Activated CD4-positive, alpha-beta T cell treated with anti-CD3 and anti-CD28 coated beads, Interleukin-2, amount 50 U/mL, for 1 hour (primary cell): ENCODE data around the gene DENND1A.

ENCODE experiments used
- DNase-seq: peaks from one replicate; pipeline ENCODE4 v3.0.0-alpha.2; 2020

Gene DENND1A

GRCh38 chr9:123480096-123480495 is 449.8 kb downstream of the DENND1A start:
- no peak for DNase-seq

DNA sequence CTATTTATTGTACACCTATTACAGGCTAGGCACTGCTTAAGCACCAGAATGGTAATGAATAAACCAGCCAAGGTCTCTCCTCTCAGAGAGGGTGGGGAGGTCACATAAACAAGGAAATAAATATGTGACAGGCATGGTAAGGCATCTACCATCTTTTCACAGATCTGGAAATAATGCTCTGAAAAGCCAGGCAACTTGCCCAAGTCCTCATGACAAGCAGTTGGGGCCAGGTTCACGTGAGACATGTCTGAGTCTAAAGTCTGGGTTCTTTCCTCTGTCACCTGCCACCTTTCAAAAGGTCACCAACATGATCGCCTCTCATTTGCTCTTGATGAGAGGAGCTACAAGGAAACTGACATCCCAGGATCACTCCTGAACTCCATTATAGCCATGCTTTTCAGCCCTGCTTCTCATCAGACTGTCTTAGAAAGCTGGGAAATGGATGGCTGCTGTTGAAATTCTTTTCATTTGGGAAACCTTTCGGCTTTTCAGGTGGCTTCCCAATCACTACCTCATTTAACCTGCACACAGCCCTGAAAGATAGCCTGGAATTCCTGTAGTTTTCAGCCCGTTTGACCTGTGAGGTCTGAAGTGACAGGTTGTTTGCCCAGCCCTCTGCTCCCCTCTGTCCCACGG is 450.8 kb downstream of the DENND1A start:
- DNase-seq: no peak

- no peak for DNase-seq
Measured at GRCh38 chr9:123478160-123478559, 451.8 kb downstream of the DENND1A start.

GRCh38 chr9:123475407-123475806 is 454.5 kb downstream of the DENND1A start:
- no peak for DNase-seq

DNA sequence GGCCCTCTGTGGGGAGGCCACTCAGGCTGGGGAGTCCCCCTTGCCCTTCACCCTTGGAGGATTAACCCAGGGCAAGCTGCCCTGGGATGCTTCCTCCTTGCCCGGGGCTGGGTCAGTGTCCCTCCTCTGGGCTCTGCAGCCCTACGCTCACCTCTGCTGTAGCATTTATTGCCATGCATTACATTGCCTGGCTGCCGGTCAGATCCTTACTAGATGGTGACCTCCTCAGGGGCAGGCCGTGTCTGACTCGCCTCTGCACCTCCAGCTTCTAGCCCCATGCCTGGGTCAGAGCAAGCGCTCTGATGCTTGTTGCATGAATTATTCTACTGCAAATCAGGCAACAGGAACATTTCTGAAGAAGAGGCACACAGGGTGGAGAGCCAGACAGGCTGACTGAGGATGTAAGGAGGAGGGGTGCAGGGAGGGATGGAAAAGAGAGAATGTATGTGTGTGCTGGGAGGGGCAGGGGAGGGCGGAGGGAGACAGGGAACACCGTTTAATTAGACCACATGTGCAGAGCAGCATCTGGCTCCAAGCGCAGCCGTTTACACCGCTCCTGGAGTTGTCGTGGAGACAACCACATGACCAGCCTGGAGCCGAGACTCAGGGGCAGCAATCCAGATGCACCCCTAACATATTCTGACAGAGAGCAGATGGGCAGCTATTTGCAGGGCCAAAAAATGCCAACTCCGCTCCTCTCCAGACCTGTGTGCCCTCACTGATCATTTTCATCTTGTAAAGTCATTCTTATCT is 456.9 kb downstream of the DENND1A start:
- no peak for DNase-seq

GRCh38 chr9:123471843-123472570 is 457.9 kb downstream of the DENND1A start:
- no peak for DNase-seq

DNA sequence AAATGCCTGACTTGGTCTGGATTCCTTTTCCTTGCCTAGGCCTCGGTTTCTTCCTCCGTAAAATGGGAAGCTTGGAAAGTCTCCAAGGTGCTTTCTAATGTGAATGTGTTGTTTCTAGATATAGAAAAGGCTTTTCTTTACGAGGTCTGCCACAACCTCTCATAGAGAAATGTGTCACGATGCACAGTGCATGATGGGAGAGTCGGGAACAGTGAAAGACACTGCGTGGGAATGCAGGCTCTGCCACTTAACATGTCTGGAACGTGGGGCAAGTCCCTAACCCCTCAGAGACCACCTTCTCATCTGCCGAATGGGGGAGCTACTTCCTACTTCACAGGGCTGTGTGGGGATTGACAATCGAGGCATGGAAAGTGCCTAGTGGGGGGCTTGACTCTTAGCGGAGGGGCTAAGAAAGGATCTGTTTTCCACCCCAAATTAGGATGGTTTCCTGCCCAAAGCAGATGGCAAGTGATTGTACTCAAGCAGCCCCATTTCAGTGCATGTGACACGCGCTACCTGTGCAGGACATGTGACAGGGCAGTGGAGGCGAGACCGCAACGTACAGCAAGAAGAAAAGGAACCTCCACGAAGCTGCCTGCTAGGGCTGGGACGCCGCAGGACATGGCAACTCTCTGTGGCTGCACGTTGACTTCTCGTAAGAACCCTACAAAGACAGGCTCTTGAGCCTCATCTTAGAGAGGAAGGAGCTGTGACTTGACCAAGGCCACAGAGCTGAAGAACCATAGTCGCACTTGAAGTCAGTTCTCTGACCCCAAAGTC is 458.7 kb downstream of the DENND1A start:
- no peak for DNase-seq

DNA sequence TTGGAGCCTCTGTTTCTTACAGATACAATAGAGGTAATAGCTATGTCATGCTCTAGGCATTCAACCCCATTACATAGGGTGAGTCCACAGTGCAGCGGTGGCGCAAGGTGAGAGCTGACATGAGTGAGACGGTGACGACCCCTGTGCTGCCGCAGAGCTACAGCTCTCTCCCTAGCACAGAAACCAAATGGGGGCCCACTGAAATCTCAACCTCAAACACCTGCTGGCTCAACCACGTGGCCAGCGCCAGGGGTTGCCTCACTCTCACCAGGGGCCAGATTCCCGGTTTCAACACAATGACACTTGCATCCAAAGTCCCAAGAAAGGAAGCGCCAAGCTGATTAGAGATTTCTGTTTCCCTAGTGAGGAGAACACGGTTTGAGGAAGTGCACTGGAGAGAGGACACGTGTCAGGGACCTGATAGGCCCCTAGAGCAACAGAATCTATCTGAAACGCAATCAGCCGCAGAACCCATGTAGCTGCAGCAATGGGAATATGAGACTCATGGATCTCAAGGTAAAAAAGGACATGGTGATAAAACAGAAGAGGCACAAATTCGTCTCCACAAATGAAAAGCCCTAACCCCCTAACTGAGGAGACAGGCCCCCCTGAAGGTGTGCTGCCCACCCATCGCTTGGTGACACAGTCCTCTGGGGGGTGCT is 459.7 kb downstream of the DENND1A start:
- DNase-seq: no peak

- no peak for DNase-seq
Measured at GRCh38 chr9:123469282-123469681, 460.6 kb downstream of the DENND1A start.

- no peak for DNase-seq
Measured at GRCh38 chr9:123468541-123468940, 461.4 kb downstream of the DENND1A start.

- DNase-seq: no peak
Measured at GRCh38 chr9:123465304-123465703, 464.6 kb downstream of the DENND1A start.

DNA sequence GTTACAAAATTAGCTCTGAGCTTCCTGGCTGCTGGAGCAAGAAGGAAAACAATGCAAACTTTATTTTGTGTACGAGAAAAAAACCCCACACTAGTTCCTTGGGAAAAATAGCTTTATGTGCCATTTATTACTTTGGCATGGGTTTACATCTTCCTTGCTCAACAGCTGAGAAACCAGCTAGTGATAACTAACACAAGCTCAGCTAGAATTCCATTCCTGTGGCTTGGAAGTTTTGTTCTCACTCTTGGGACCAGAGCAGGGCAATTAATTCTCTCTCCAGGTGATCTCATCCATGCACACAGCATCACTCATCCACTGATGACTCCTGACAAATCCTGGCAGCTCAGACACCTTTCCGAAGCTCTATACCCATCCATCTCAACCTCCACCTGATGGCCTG is 469.8 kb downstream of the DENND1A start:
- no peak for DNase-seq

DNA sequence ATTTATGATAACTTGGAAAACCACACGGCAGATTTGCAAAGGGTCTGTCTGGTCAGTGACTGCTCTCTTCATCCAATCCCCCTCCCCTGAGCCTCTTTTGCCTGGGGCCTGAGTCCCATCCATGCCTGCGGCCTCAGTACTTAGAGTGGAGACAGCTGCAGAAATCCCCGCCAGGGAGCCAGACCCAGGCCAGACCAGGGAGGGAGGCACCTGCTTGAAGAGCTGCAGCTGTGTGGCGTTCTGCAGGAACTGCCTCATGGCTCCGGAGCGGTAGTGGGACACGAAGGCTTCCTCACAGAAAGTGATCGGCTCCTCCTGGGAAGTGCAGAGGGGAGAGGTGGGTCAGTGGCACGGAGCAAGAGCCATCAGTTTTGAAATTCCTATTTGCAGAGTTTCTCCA is 472.3 kb downstream of the DENND1A start:
- no peak for DNase-seq

GRCh38 chr9:123456011-123456410 is 473.9 kb downstream of the DENND1A start:
- no peak for DNase-seq

- no peak for DNase-seq
Measured at GRCh38 chr9:123455187-123455586, 474.7 kb downstream of the DENND1A start.

DNA sequence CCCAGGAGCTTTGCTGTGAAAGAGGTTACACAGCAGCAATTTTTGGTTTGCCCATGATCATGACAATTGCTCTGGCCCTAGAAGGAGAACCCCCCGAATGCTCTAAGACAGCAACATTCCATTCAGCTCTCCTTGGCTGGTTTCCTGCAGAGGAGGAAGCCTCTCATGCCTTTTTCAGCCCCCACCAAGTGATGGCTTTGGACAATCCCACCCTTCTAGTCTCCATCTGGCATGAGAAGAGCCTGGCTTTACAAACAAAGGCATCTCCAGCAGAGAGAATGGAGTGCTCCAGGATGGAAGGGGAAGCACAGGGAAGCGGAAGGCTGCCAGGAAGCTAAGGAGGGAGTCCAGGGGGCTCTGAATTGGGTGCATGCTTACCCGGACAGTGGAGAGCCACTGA is 475.6 kb downstream of the DENND1A start:
- DNase-seq: no peak

- DNase-seq: no peak
Measured at GRCh38 chr9:123453831-123454321, 476.1 kb downstream of the DENND1A start.

DNA sequence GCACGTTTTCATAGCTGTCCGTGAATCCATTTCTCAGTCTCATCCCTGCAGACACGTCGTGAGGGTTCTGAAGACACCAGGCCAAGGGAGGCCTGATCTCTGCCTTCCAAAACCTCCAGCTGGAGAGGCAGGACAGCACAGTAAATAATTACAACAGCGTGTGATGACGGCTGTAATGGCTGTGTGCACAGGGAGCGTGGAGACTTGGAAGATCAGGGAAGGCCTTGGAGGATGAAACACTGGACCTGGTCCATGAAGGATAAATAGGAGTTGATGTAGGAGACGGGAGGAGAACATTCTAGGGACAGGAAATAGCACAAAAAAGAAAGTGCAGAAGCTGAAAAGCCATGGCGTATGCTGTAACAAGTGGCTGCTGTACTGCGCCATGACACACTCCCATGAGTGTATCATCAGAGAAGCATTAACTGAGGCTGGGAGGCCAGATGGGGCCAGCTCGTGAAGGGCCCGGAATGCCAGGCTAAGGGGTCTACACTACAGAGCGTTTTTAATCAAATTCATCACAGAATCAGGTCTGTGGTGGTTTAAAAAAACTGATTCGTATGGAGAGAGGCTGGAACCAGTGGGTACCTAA is 476.8 kb downstream of the DENND1A start:
- no peak for DNase-seq

GRCh38 chr9:123450996-123451395 is 478.9 kb downstream of the DENND1A start:
- no peak for DNase-seq

DNA sequence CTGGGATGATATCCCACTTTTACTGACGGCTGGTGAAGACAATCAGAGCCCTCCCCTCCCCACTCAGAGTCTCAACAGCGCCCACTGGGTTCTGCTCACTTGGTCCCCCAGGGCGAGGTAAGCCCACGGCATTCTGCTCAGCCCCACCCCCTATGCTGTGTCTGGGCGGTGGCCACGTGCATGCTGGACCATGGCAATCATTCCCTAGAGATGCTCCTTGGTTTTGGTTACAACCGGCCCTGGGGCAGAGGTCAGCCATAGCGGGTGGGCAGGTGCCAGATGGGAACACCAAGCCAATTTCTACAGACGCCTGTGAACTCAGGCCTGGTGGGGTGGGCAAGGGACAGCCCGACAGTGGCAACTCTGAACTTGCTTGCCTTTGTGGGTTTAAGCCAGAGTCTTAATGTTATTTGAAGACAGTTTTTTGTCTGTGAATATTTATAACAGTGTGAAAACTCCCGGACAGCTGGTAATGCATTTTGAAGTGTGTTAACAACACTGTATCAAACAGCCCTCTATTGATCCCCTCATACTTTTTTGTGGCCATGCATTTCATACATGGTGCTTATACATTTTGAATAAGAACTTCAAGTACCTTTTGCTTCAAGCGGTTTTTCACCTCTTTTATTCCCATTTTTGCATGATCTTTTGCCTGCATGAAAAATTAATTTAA is 479.7 kb downstream of the DENND1A start:
- no peak for DNase-seq

DNA sequence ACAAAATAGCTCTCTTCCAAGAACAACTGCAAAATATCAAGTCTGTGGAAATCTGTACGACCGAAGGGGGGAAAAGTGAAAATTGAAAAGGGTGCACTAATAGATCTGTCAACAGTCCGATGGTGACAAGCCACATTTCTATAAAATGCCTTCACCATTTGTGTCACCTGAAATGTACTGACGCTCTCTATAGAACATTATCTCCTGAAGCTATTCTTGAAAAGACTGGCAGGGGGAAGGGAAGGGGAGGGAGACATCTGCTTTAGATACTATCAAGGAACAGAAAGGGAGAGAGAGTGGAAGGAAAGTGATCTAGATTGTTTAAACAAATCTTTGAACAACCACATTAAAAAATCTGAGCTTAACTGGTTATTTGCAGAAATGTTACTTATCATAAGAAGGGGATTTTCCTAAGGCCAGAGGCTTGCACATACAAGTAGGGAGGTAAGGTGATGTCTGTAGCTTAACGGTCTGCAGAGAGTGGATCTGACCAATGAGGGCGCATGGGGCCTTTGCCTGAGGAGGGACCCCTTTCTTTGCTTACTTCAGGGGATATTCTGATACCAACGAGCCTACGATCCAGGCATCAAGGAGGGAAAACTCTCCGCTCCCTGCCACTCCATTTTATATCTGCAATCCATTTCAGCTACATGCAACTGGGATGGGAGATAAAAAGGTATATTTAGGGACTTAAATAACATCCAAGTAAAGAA is 481.8 kb downstream of the DENND1A start:
- DNase-seq: no peak
